ENCODE results near the gene AKAP8L.

Gene AKAP8L, protein sequence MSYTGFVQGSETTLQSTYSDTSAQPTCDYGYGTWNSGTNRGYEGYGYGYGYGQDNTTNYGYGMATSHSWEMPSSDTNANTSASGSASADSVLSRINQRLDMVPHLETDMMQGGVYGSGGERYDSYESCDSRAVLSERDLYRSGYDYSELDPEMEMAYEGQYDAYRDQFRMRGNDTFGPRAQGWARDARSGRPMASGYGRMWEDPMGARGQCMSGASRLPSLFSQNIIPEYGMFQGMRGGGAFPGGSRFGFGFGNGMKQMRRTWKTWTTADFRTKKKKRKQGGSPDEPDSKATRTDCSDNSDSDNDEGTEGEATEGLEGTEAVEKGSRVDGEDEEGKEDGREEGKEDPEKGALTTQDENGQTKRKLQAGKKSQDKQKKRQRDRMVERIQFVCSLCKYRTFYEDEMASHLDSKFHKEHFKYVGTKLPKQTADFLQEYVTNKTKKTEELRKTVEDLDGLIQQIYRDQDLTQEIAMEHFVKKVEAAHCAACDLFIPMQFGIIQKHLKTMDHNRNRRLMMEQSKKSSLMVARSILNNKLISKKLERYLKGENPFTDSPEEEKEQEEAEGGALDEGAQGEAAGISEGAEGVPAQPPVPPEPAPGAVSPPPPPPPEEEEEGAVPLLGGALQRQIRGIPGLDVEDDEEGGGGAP

DNA sequence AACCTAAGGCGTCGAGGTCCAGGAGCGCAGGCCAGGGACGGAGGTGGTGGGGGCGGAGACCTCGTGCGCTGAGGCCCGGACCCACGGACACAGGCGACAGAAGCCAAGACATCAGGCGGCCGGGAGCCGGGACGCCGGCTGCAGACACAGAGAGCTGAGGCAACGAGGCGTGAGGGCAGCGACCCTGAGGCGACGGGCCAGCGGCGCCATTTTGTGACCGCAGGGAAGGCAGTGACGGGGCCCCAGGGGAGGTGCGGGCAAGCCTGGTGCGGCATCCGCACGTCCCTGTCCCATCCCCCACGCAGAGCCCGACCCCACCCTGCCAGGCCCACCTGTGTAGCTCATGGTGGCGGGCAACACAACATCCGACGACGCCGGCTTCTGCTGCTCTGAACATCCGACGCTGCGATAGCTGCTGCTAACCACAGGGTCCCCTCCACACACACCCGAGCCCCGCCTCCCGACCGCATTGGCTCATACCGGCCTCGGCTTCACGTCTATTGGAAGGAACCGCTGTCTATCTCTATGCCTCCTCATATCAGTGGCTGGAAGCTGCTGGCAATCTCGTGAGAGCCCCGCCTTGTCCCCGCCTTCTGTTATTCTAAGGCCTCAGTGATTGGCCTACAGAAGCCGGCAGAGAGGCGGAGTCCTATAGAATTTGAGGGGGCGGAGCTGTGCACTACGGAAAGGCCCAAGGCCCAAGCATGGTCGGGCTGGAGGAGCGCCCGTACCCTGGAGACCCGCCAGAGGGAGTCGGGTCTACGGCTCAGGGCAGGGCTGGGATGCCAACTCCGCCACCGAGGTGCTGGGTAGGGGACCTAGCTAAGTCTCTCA lies at the start of gene AKAP8L:
Gene AKAP8L (minus strand): TSS at position 410 of the 834 bp plus-strand sequence. CDS start 65 bp downstream, at position 345.
- DNase-seq (ENCODE audit: low read depth in 2 of 2, low spot score in 1 of 2), result peak; percentile 91 to 95

DNA sequence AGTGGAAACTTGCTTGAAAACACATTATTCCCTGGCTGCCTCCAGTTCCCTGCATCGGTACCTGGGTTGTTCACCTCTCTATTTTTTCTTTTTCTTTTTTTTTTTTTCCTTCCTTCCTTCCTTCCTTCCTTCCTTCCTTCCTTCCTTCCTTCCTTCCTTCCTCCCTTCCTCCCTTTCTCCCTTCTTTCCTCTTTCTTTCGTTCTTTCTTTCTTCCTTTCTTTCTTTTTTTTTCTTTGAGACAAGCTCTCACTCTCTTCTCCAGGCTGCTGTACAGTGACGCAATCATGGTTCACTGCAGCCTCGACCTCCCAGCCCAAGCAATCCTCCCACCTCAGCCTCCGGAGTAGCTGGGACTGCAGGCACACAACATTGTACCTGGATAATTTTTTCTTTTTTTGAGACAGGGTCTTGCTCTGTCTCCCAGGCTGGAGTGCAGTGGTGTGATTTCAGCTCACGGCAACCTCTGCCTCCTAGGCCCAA lies 49.0 kb upstream of the AKAP8L start:
- no peak for DNase-seq (ENCODE audit: low read depth in 2 of 2, low spot score in 1 of 2)

DNA sequence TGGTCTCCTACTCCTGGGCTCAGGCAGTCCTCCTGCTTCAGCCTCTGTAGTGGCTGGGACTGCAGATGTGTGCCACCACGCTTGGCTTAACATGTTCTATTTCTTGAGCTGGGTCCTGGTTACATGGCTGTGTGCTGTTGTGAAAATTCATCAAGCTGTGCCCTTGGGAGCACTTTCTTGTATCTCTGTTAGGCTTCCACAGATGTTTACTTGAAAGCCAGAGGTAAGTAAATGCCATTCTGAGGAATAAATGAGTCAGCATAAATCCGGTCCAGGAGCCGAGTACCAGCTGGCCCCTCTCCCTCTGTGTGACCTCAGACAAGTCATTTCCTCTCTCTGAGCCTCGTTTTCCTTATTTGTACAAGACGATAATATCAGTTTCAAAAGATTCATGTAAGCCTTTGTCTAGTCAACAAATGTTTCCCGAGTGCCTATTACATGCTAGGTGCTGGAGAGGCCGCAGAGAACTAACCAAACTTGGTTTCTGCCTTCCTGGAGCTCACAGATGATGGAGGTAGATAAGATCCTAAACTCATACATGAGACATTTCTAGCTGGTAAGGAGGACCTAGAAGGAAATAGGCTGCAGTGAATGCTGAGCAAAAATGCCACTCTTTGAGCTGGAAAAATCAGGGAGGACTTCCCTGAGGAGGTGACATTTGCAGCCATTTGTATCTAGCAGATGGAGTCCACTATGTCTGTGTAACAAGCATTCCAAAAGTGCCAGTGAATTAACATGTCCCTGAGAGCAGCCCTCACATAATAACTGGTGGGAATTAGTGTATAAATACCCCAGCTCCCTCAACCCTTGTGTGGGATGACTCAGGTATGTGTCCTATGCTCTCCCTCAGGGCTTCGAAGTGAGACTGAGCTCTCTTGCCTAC lies 48.3 kb upstream of the AKAP8L start:
- peak in 1 of 2 donors; percentile 46 for DNase-seq (ENCODE audit: low read depth in 2 of 2, low spot score in 1 of 2)

DNA sequence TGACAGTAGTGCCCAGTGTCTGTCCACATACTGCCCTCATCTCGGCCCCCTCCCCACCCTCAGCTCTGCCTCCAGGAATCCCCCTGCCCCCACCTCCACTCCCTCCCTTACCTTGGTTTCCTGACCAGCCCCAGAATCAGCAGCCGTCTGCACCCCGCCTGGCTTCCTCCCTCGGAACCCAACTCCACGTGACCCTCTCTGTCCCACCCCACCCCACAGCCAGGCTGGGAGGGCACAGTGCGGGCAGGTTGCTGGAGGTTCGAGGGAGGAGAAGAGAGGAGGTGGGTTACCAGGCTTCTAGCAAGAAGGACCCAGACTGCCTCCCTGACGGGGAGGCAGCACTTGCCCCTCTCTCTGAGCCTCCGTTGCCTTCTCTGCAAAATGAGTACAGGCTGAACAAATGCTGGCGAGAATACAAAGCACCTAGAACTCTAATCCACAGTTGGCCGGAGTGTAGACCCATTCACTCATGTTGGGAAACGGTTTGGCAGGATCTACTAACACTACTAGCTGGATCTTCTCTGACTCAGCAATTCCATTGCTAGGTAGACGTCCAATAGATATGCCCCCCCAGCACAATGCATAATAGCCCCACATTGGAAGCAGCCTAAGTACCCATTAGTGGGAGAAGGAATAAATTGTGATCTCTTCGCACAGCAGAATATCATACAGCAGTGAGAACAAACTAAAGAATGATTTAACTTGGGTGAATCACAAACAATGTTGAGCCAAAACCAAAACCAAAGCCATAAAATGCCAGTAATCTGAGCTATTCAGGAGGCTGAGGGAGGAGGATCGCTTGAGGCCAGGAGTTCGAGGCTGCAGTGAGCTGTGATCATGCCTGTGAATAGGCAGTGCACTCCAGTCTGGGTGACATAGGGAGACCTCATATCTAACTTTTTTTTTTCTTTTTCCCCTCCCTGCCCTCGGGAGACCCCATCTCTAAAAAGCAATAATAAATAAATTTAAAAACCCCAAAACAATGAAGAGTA lies 45.9 kb upstream of the AKAP8L start, which contains the start of gene RASAL3:
Gene RASAL3 (minus strand): TSS at position 151 of the 992 bp plus-strand sequence. CDS start 186 bp downstream, outside the sequence.
- DNase-seq (ENCODE audit: low read depth in 2 of 2, low spot score in 1 of 2), result peak; percentile 32 to 68

DNA sequence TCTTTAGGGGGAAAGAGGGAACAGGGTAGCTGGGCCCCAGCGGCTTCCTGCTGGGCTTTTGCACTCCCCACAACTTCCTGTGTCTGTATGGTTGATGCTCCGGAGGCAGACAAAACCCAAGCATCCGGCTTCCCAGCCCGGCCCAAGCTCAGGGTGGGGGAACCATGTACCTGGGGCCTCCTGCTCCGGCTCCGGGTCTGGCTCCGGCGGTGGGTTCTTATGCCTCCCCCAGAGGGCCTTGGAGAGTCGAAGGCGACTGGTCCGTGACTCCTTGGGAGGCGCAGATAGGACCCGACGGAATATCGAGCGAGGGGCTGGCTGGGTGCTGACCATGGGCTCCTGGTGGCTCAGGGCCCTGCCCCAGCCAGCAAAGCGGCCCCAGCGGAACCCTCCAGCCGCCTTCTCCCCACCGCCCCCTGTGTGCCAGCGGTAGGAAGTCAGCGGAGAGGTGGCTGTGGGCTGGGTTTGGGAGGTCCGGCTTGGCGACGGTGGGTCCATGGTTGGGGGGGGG lies 45.1 kb upstream of the AKAP8L start:
- DNase-seq (ENCODE audit: low read depth in 2 of 2, low spot score in 1 of 2), result peak; percentile 60 to 68

DNA sequence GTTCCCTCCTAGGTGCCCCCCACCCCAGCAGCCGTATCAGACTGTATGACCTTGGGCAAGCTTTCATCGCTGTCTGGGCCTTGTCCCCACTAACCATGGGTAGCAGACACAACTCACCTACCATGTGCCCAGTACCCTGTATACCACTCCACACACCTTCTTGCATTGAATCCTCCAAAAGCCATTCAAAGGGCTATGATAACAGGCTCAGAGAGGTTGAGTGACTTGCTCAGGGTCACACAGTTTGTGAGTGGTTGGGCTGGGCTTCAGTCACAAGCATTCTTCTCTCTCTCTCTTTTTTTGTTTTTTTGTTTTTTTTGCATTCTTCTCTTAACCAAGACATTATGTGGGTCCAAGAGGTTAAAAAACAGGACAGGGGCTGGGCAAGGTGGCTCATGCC lies 42.9 kb upstream of the AKAP8L start:
- no peak for DNase-seq (ENCODE audit: low read depth in 2 of 2, low spot score in 1 of 2)

DNA sequence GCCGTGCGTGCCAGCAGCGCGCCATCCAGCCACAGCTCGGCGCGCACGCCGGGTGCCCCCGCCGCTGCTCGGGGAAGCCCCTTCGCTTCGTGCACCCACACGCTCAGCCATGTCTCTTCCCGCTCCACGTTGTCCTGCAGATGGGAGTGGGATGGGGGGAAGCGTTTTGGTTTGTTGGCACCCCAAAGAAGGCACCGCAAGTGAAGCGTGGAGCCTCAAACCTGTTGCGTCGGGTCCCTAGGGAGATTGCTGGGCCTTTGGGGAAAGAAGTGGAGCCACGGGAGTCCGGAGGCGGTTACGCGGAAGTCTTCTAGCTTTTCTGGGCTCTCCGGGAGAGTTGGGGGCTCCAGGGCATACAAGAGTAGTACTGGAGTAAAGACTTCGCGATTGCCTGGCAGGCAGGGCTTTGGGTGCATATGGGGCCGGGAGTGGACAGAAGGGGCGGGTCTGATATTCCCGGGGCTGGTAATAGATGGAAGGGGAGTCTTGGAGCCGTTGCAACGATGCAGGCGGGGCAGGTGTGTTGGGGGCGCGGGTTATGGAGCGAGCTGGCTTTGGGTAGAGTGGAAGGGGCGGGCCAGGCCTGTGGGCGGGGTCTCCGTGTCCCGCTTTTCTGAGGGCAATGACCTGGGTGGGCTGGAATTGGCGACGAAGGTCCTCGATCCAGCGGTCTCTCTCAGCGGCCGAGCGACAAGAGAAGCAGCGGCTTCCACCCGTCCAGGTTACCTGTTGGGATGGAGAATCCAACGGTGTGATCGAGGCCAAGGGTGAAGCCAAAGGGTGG lies 39.1 kb upstream of the AKAP8L start:
- DNase-seq (ENCODE audit: low read depth in 2 of 2, low spot score in 1 of 2), result no peak

DNA sequence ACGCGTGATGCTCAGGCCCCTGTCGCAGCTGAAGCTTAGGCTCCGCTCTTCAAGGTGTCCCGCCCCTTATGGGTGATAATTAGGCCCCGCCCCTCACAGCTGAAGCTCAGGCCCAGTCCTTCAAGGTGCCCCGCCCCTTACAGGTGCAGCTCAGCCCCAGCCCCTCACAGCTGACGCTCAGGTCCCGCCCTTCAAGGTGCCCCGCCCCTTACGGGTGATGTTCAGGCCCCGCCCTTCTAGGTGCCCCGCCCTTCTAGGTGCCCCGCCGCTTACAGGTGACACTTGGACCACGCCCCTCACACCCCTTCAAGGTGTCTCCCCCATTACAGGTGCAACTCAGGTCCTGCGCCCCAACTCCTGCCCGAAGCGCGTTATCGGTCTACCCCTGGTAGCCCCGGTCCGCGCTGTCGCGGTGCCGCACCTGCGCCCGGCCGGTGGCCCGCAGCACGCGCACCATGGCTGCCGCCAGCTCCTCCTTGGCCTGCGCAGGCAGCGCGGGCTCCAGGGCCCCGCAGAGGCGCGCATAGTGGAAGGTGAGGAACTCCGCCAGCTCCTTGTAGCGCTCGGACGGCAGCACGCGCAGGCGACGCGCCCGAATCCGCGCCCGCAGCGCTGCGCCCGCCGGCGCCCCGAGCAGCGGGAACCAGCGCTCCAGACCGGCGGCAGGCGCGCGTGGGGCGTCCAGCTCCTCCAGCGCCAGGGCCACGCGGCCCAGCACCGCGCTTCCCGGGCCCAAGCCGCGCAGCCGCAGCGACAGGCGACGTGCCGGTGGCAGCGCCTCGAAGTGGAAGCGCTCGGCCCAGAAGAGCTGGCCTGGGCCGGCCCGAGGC lies 38.3 kb upstream of the AKAP8L start:
- no peak for DNase-seq (ENCODE audit: low read depth in 2 of 2, low spot score in 1 of 2)

DNA sequence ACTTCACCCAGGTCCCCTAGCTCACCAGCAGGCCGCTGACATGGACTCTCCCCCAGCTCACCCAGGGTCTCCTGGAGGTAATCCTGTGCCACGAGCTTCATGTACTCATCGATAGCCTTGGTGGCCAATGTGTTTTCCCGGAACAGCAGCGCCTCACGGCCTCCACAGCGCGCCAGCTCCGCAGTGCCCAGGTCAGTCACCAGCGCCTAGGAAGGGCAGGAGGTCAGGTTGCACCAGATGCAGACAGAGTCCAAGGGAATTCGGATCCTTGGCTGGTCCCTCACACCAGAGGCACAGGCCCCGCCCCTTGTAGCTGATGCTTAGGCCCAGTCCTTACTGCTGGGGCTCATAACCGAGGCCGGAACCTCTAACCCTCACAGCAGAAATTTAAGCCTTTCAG lies 37.7 kb upstream of the AKAP8L start:
- no peak for DNase-seq (ENCODE audit: low read depth in 2 of 2, low spot score in 1 of 2)

DNA sequence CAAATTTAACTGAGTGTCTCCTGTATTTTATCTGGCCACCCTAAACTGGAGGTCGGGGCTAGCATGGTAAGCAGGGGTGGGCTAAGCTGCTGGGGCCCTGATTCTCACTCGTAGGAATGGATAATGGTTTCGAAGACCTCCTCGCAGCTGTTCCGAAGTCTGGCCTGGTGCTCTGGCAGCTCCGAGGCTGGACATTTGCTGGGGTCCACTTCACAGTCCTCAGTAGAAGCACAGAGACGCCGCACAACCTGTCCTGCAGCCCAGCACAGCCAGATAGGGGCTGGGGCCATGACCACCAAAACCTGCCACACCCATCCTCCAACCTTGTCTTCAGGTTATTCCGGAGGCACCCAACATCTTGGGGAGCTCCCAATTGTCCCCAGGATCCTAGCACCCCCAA lies 37.2 kb upstream of the AKAP8L start:
- DNase-seq (ENCODE audit: low read depth in 2 of 2, low spot score in 1 of 2), result no peak

DNA sequence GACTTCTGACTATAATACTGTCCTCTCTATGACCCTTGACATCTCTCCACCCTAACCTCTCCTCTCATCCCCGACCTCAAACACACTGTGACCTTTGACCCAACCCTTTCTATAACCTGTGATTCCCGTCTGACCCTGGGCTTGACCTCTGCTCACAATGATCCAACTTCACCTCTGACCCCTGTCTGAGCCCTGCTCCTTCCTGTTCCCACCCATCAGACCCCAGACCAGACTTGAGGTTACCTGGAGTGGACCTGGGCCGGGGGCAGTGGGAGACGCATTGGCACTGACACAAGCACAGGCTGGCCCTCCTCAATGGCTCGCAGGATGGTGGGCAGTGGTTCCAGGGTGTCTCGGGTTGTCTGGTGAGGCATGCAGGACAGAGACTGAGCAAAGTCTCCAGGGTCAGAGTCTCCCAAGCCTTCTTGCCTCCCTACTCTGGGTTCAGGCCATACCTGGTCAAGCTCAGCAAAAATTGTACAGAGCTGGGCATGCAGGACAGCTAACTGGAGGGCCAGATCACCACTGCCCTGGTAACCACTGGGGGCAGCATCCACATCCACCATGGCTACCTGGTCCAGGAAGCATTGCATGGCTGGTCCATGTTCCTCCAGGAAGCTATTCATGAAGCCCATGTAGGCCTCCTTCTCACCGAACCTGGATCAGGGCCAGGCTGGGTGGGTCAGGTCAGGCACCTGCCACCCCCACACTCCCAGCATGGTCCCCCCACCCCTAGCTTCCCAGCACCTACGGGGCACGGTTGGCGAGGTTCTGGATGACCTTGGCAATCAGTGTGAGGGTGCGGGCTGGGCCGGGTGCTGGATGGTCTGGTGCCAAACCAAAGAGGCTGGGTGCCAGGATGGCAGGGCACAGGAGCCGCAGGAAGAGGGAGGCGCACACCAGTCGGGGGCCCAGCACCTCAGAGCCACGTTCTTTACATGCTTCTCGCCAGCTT lies 35.4 kb upstream of the AKAP8L start:
- no peak for DNase-seq (ENCODE audit: low read depth in 2 of 2, low spot score in 1 of 2)

DNA sequence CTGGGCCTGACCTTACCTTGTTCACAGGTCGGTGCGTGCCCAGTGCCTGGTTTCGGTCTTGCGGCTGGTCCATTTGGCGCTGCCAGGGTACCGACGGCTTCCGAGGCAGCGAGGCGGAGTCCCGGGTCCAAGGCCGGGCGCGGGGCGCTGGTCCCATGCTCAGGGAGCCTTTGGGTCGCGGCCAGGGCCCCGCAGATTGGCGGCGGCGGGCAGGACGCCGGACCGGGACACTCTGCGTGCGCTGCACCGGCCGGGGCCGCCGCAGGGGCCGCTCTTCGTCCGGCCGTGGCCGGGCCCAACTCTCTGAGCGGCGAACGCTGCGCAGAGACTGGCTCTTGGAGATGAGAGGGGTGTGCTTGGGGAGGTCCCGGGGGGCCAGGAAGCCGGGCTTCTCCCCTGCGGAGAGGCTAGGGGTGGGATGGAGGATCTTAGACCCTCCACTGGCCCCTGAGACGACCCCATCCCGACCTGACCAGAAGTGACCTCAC lies 34.3 kb upstream of the AKAP8L start:
- DNase-seq (ENCODE audit: low read depth in 2 of 2, low spot score in 1 of 2), result no peak

DNA sequence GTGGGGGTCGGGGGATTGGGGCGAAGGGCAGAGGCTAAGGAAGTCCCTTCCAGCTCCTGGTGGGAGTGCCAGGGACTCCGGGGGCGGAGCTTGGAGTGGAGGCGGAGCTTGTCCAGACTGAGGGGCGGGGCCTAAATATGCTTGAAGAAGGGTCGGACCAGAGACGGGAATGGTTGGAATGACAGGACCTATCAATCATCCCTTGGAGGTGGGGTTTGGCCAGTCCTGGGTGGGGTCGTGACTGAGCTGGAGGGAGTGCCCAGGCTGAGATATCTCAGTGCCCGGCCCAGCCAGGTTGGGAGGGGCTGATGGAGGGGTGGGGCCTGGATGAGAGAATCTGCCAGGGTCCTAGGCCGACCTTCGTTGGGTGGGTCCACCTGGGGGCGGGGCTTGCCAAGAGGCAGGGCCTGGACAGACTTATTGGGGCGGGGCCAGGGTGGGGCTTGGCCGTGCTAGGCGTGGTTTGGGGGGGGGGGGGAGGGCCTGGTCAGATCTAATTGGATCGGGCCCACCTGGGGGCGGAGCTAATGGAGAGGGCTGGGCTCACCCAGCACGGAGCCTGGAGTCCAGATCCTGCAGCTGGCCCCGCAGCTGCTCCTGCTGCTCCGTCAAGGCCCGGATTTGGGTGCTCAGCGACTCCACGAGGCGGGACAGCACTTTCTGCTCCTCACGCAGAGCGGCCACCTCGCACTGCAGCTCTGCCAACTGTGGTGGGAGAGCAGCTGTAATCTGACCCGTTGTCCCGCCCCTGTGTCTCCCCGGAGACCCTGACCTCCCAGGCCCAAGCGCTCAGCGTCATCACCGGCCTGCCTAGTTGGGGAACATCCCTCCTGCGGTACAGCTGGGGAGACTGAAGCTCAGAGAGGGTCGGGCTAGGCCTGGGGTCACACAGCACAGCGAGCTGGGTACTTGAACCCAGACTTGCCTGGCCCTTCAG lies 33.6 kb upstream of the AKAP8L start:
- DNase-seq (ENCODE audit: low read depth in 2 of 2, low spot score in 1 of 2), result no peak

DNA sequence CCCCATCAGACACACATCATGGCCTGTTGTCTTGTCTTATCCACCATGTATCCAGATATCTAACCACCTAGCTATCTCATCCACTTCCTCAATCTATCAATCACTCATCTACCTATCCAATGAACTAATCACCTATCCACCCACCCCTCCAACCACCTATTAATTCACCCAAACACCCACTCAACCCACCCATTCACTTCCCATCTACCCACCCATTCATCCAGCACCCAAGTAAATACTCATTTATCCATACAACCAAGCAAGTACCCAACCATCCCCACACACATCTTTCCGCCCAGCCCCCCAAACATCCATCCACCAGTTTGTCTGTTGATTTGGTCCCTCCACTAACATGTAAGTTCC lies 31.7 kb upstream of the AKAP8L start:
- DNase-seq (ENCODE audit: low read depth in 2 of 2, low spot score in 1 of 2), result no peak
